Activated T-helper 1 cell treated with anti-CD3 and anti-CD28 coated beads, Interleukin-12 subunit alpha, Interleukin-12 subunit beta, Interleukin-2, Interleukin-4 antibody, amounts not matched to agents 30 ng/mL and 10 ng/mL and 1 ng/mL, durations not matched to agents 14 hours and 24 hours and 36 hours (primary cell): ENCODE measurements around the gene CBX5. TPM values are rescaled to one million over a fixed set of nuclear protein-coding genes. Genes with fewer than 3 reads are reported as not detected.

ENCODE experiments used
- DNase-seq: peaks from one replicate; pipeline ENCODE4 v3.0.0; 2021; ENCODE audit warnings: low spot score
- H3K27ac Mint-ChIP-seq: one replicate; pipeline ENCODE4 v1.8.0; 2021; ENCODE audit warnings: mild to moderate bottlenecking, mixed read lengths
- H3K27me3 Mint-ChIP-seq: one replicate; pipeline ENCODE4 v1.8.0; 2022; ENCODE audit warnings: mild to moderate bottlenecking, moderate library complexity, mixed read lengths; ENCODE audit not compliant: insufficient read depth
- H3K36me3 Mint-ChIP-seq: one replicate; pipeline ENCODE4 v1.8.0; 2021; ENCODE audit warnings: low read depth, mixed read lengths
- H3K4me1 Mint-ChIP-seq: one replicate; pipeline ENCODE4 v1.8.0; 2021; ENCODE audit warnings: low read depth, mixed read lengths
- H3K4me3 Mint-ChIP-seq: one replicate; pipeline ENCODE4 v1.8.0; 2021; ENCODE audit warnings: mild to moderate bottlenecking, moderate library complexity, mixed read lengths
- H3K9me3 Mint-ChIP-seq: one replicate; pipeline ENCODE4 v1.8.0; 2021; ENCODE audit warnings: mixed read lengths
- intact Hi-C: fragments of 100-400 bp; cut with micrococcal nuclease; formaldehyde crosslinking; loops from one replicate; pipeline ENCODE4 v1.15.1; 2024
- total RNA-seq: library from RNA; stranded (reverse); gene quantifications from 2 replicates; pipeline ENCODE4 v1.2.3, GENCODE V29; 2022

Gene CBX5
- total RNA-seq, 1 donor from 2014 or later = 99.8 TPM

DNA sequence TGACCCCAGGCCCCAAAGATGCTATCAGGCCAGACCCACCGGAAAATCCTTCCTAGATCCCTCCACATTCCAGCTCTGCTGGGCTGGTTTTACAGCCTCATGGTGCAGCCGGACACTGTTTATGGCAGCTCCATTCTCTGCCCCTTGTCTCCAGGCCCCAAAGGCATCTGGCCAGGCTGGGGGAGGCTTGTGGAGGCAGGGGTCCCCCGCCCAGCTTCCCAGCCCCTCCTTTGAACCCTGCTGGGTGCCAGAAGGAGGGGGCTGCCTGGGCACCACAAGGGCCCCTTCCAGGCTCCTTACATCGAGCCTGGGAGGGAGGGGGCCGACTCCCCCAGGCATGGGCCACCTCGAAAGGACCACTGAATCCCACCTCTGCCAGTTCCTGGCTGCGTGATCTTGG, 71.3 kb downstream of the CBX5 start:
- peaks cover 33% of the 10 kb centered on the region for H3K27me3 Mint-ChIP-seq
- H3K4me3 Mint-ChIP-seq = no peak overlapping the region
- no peaks in the 10 kb centered on the region for H3K4me1 Mint-ChIP-seq
- no peaks in the 10 kb centered on the region for H3K36me3 Mint-ChIP-seq
- intact Hi-C loops = no loop called here
- no peak for DNase-seq
- no peak overlapping the region for H3K27ac Mint-ChIP-seq
- no peaks in the 10 kb centered on the region for H3K9me3 Mint-ChIP-seq

DNA sequence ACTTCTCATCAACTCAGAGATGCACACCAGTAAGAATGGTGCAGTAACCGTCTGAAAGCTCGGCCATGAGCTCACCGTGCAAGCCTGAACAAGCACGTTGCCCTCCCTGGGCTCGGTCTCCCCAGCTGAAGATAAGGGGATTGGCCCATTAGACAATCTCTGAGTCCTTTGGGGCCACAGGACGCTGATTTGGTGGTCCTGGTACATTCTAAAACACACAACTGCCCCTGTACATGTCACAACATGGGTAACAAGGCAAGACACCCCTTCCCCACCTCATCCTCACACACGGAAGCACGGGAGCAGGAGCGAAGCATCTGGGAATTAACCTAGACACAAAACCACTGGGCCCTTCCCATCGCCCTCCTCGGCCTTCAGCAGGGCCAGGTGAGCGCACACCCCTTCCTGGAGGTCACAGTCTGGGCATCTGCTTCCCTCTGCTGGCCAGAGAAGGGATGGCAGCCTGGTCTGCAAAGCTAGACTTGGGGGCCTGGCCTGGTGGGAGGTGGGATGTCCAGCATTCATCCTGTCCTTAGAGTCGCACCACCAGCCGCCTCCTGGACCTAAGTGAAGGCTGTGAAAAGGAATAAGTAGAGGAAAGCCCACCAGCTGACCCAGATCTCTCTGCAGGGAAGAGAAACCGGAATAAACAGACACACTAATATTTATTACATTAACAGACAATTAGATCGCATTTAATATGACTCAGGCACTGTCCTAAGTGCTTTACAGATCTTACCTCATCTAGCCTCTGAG, 72.2 kb downstream of the CBX5 start:
- Mint-ChIP-seq H3K27ac (no peak overlapping the region), H3K9me3 (no peaks in the 10 kb centered on the region), H3K4me3 (no peak overlapping the region), H3K27me3 (peaks cover 30% of the 10 kb centered on the region), H3K4me1 (no peaks in the 10 kb centered on the region), H3K36me3 (no peaks in the 10 kb centered on the region)
- DNase-seq = peak; percentile 66
- intact Hi-C loops = loop anchor here (1.0 kb wide), 1 partner anchor 201 kb away; no protein-coding TSS in a partner anchor

GRCh38 chr12:54206791-54207190, 73.1 kb downstream of the CBX5 start:
- no peaks in the 10 kb centered on the region for H3K36me3 Mint-ChIP-seq
- no peak overlapping the region for H3K4me3 Mint-ChIP-seq
- no peak overlapping the region for H3K27ac Mint-ChIP-seq
- H3K9me3 Mint-ChIP-seq = no peaks in the 10 kb centered on the region
- peaks cover 27% of the 10 kb centered on the region for H3K27me3 Mint-ChIP-seq
- intact Hi-C loops = loop anchor here (1.0 kb wide), 1 partner anchor 200 kb away; no protein-coding TSS in a partner anchor
- no peaks in the 10 kb centered on the region for H3K4me1 Mint-ChIP-seq
- no peak for DNase-seq

GRCh38 chr12:54204316-54204715, 75.6 kb downstream of the CBX5 start:
- no peaks in the 10 kb centered on the region for H3K4me1 Mint-ChIP-seq
- DNase-seq = no peak
- no peaks in the 10 kb centered on the region for H3K9me3 Mint-ChIP-seq
- H3K27me3 Mint-ChIP-seq = peaks cover 33% of the 10 kb centered on the region
- H3K36me3 Mint-ChIP-seq = no peaks in the 10 kb centered on the region
- intact Hi-C loops = no loop called here
- H3K4me3 Mint-ChIP-seq = no peak overlapping the region
- no peak overlapping the region for H3K27ac Mint-ChIP-seq

GRCh38 chr12:54201001-54201794, 78.7 kb downstream of the CBX5 start:
- no peaks in the 10 kb centered on the region for H3K9me3 Mint-ChIP-seq
- no peaks in the 10 kb centered on the region for H3K4me1 Mint-ChIP-seq
- no peaks in the 10 kb centered on the region for H3K36me3 Mint-ChIP-seq
- peak; percentile 47 for DNase-seq
- no peak overlapping the region for H3K27ac Mint-ChIP-seq
- H3K27me3 Mint-ChIP-seq = peaks cover 48% of the 10 kb centered on the region
- intact Hi-C loops = loop anchor here (1.0 kb wide), 3 partner anchors 10 to 195 kb away; no protein-coding TSS in a partner anchor
- H3K4me3 Mint-ChIP-seq = no peak overlapping the region

GRCh38 chr12:54200412-54200811, 79.5 kb downstream of the CBX5 start:
- H3K4me1 Mint-ChIP-seq = no peaks in the 10 kb centered on the region
- no peaks in the 10 kb centered on the region for H3K9me3 Mint-ChIP-seq
- intact Hi-C loops = no loop called here
- no peak overlapping the region for H3K4me3 Mint-ChIP-seq
- no peak for DNase-seq
- H3K36me3 Mint-ChIP-seq = no peaks in the 10 kb centered on the region
- H3K27ac Mint-ChIP-seq = no peak overlapping the region
- peaks cover 51% of the 10 kb centered on the region for H3K27me3 Mint-ChIP-seq

- Mint-ChIP-seq H3K4me3 (no peak overlapping the region), H3K27ac (no peak overlapping the region), H3K9me3 (no peaks in the 10 kb centered on the region), H3K4me1 (no peaks in the 10 kb centered on the region), H3K27me3 (peaks cover 56% of the 10 kb centered on the region), H3K36me3 (no peaks in the 10 kb centered on the region)
- no peak for DNase-seq
- intact Hi-C loops = no loop called here
Observed at GRCh38 chr12:54199917-54200316, 80.0 kb downstream of the CBX5 start.

DNA sequence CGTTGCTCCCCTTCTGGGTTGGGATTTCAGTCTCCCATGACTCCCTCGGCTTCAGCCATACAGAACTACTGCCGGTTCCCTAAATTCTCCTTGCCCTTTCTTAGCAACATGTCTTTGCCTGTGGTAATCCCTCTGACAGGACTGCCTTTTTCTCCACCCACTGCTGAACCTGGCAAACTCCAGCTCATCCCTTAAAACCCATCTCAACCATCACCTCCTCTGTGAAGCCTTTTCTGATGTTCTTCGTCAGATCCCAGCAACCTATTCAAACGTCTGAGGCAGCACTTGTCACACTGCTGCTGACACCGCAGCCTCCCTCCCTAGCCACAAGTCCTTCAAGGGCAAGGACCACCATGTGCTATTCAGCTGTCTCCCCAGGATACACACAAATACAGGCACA, 80.9 kb downstream of the CBX5 start:
- no peaks in the 10 kb centered on the region for H3K36me3 Mint-ChIP-seq
- no peaks in the 10 kb centered on the region for H3K9me3 Mint-ChIP-seq
- no peaks in the 10 kb centered on the region for H3K4me1 Mint-ChIP-seq
- intact Hi-C loops = no loop called here
- no peak for DNase-seq
- H3K27me3 Mint-ChIP-seq = peaks cover 60% of the 10 kb centered on the region
- H3K27ac Mint-ChIP-seq = no peak overlapping the region
- no peak overlapping the region for H3K4me3 Mint-ChIP-seq

- Mint-ChIP-seq H3K4me3 (no peak overlapping the region), H3K4me1 (no peaks in the 10 kb centered on the region), H3K9me3 (no peaks in the 10 kb centered on the region), H3K36me3 (no peaks in the 10 kb centered on the region), H3K27ac (no peak overlapping the region), H3K27me3 (peaks cover 72% of the 10 kb centered on the region)
- intact Hi-C loops = no loop called here
- no peak for DNase-seq
Observed at GRCh38 chr12:54197431-54197909, 82.5 kb downstream of the CBX5 start.

- no peaks in the 10 kb centered on the region for H3K9me3 Mint-ChIP-seq
- no peak overlapping the region for H3K4me3 Mint-ChIP-seq
- H3K36me3 Mint-ChIP-seq = no peaks in the 10 kb centered on the region
Observed at GRCh38 chr12:54197010-54197409, 82.9 kb downstream of the CBX5 start.

GRCh38 chr12:54196396-54196795, 83.5 kb downstream of the CBX5 start:
- H3K4me3 Mint-ChIP-seq = no peak overlapping the region

More at GRCh38 chr12:54197010-54197409, 82.9 kb downstream of the CBX5 start:
- H3K27me3 Mint-ChIP-seq = peaks cover 76% of the 10 kb centered on the region
- no peak for DNase-seq
- H3K4me1 Mint-ChIP-seq = no peaks in the 10 kb centered on the region
- H3K27ac Mint-ChIP-seq = no peak overlapping the region
- intact Hi-C loops = no loop called here

DNA sequence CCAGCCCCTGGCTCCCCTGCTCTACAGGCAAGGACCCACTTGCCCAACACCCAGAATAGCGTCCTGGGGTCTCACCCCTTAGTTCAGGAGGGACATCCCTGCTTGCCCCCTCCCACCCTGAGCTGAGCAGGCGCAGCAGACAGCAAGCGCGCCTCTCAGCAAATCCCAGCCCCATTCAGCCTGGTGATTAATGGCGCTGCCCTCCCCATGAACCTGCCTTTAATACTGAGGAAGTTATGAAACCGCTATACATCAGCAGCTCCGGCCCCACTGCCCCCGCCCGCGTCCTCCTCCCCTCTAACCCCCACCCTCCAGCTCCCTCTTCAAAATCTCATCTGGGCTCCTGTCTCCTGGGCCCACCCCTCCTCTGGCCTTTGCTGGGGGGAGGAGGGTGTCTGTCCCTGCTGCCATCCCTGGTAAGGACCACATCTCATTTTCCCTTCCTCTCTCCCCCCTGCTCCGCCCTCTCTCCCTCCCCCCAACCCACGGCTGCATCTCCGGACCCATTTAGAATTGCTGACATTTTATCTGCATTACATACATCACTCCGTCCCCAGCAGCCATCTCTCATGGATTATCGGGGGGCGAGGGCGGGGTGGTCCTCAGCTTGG, 84.1 kb downstream of the CBX5 start:
- intact Hi-C loops = no loop called here
- no peak for DNase-seq
- Mint-ChIP-seq H3K4me3 (no peak overlapping the region), H3K27ac (no peak overlapping the region), H3K36me3 (no peaks in the 10 kb centered on the region), H3K27me3 (peaks cover 77% of the 10 kb centered on the region), H3K9me3 (no peaks in the 10 kb centered on the region), H3K4me1 (peaks cover 5% of the 10 kb centered on the region)

More at GRCh38 chr12:54196396-54196795, 83.5 kb downstream of the CBX5 start:
- Mint-ChIP-seq H3K9me3 (no peaks in the 10 kb centered on the region), H3K36me3 (no peaks in the 10 kb centered on the region), H3K4me1 (peaks cover 3% of the 10 kb centered on the region), H3K27me3 (peaks cover 80% of the 10 kb centered on the region), H3K27ac (no peak overlapping the region)
- intact Hi-C loops = no loop called here
- DNase-seq = no peak
